Breast epithelium (tissue), 3 donors: ENCODE data around the gene ITPR3.

ENCODE experiments used
- POLR2A ChIP-seq: fragments of 450-650 bp; IDR thresholded peaks from one replicate; pipeline ENCODE4 v1.6.1; 2016; ENCODE audit warnings: antibody characterized with exemption, mild to moderate bottlenecking, moderate library complexity
- TF ChIP-seq, protein P1 (sequence below), 3 donors: fragments of 450-650 bp; IDR thresholded peaks; one replicate each; pipeline ENCODE4 v1.5.1; 2016 to 2017; ENCODE audit warnings: antibody characterized with exemption in 3 of 3, mild to moderate bottlenecking in 3 of 3, moderate library complexity in 3 of 3

DNA sequence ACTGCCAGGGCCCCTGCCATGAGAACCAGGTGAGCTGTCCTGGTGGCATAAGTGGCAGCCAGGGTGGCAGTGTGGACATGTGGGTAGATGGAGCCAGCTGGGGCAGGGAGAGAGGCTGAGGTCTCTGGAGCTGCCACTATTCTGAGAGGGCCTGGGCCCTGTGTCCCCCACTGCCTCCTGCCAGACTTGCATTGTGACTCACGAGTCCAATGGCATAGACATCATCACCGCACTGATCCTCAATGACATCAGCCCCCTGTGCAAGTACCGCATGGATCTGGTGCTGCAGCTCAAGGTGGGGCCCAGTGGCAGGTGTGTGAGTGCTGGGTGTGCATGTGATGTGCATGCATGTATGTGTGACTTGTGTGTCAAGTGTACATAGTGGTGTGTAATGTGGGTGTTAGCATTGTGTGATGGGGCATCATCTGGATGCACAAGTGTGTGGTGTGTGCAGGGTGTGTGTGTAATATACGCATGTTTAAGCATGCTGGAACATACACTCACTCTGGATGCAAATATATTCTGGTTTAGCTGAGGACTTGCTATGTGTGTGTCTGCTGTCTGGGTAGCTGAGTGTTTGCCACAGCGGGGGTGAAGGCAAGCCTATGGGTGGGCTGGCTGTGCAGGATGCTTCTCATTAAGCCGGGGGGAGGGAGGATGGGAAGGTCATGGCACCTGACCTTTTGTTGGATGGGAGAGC is 65.3 kb downstream of the ITPR3 start:
- TF ChIP-seq, protein P1, sequence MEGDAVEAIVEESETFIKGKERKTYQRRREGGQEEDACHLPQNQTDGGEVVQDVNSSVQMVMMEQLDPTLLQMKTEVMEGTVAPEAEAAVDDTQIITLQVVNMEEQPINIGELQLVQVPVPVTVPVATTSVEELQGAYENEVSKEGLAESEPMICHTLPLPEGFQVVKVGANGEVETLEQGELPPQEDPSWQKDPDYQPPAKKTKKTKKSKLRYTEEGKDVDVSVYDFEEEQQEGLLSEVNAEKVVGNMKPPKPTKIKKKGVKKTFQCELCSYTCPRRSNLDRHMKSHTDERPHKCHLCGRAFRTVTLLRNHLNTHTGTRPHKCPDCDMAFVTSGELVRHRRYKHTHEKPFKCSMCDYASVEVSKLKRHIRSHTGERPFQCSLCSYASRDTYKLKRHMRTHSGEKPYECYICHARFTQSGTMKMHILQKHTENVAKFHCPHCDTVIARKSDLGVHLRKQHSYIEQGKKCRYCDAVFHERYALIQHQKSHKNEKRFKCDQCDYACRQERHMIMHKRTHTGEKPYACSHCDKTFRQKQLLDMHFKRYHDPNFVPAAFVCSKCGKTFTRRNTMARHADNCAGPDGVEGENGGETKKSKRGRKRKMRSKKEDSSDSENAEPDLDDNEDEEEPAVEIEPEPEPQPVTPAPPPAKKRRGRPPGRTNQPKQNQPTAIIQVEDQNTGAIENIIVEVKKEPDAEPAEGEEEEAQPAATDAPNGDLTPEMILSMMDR (IDR thresholded peaks at IDR 0.05), result no peak
- TF ChIP-seq POLR2A, result no peak
